Activated T-cell treated with anti-CD3 and anti-CD28 coated beads, Interleukin-2, amount 50 U/mL, for 72 hours (primary cell): ENCODE results near the gene ZNRF1. TPM values are rescaled to one million over a fixed set of nuclear protein-coding genes. Genes with fewer than 3 reads are reported as not detected.

Experiments
- ATAC-seq, 2 donors: fragments of 150-1000 bp; cut with Tn5 transposase; replicated peaks in 1 of 2; 2 replicates each; pipeline ENCODE4 v1.10.0; 2021; ENCODE audit warnings: moderate library complexity in 2 of 2, mild to moderate bottlenecking in 1 of 2
- DNase-seq, 2 donors: peaks; one replicate each; pipeline ENCODE4 v3.0.0; 2021 to 2022; ENCODE audit warnings: mixed read lengths in 1 of 2
- H3K27ac Mint-ChIP-seq: one replicate; pipeline ENCODE4 v1.8.0; 2022; ENCODE audit warnings: mild to moderate bottlenecking, moderate library complexity, mixed read lengths
- H3K27me3 Mint-ChIP-seq: one replicate; pipeline ENCODE4 v1.8.0; 2022; ENCODE audit warnings: low read depth, mixed read lengths
- H3K36me3 Mint-ChIP-seq, 2 donors: one replicate each; pipeline ENCODE4 v1.8.0; 2022; ENCODE audit warnings: mixed read lengths in 2 of 2, mild to moderate bottlenecking in 1 of 2; ENCODE audit not compliant: insufficient read depth in 2 of 2
- H3K4me1 Mint-ChIP-seq: one replicate; pipeline ENCODE4 v1.8.0; 2022; ENCODE audit warnings: low read depth, mixed read lengths
- H3K4me3 Mint-ChIP-seq, 2 donors: one replicate each; pipeline ENCODE4 v1.8.0; 2022; ENCODE audit warnings: mild to moderate bottlenecking in 2 of 2, mixed read lengths in 2 of 2, moderate library complexity in 2 of 2
- H3K9me3 Mint-ChIP-seq, 2 donors: one replicate each; pipeline ENCODE4 v1.8.0; 2022; ENCODE audit warnings: mixed read lengths in 2 of 2
- total RNA-seq, 2 donors: library from RNA; stranded (reverse); gene quantifications; one replicate each; pipeline ENCODE4 v1.2.3, GENCODE V29; 2022

The ZNRF1 gene
- total RNA-seq, 2 donors from 2014 or later: 42.9 to 69.1 TPM

GRCh38 chr16:75061669-75062068 lies 62.8 kb downstream of the ZNRF1 start:
- Mint-ChIP-seq H3K4me3 (no peak overlapping the region), H3K27ac (peak overlapping the region; percentile 42), H3K27me3 (no peaks in the 10 kb centered on the region), H3K36me3 (peaks cover 0 to 2% of the 10 kb centered on the region in 2 donors), H3K4me1 (peaks cover 47% of the 10 kb centered on the region), H3K9me3 (no peaks in the 10 kb centered on the region)
- DNase-seq (no peak), ATAC-seq (no peak)

- no peak overlapping the region for H3K27ac Mint-ChIP-seq
- DNase-seq (no peak), ATAC-seq (no peak)
- peaks cover 54% of the 10 kb centered on the region for H3K4me1 Mint-ChIP-seq
- peak overlapping the region; percentile 4 to 55 for H3K4me3 Mint-ChIP-seq
- no peaks in the 10 kb centered on the region for H3K27me3 Mint-ChIP-seq
- no peaks in the 10 kb centered on the region for H3K9me3 Mint-ChIP-seq
- H3K36me3 Mint-ChIP-seq: peaks cover 0 to 2% of the 10 kb centered on the region in 2 donors
Observed at GRCh38 chr16:75062135-75062975, 63.5 kb downstream of the ZNRF1 start.

- Mint-ChIP-seq H3K4me3 (peak overlapping the region; percentile 4 to 55), H3K4me1 (peaks cover 54% of the 10 kb centered on the region), H3K36me3 (peaks cover 0 to 2% of the 10 kb centered on the region in 2 donors), H3K27me3 (no peaks in the 10 kb centered on the region), H3K27ac (no peak overlapping the region), H3K9me3 (no peaks in the 10 kb centered on the region)
- ATAC-seq (no peak), DNase-seq (no peak)
Observed at GRCh38 chr16:75062976-75063346, 64.1 kb downstream of the ZNRF1 start.

- ATAC-seq (no peak), DNase-seq (no peak)
- Mint-ChIP-seq H3K36me3 (peaks cover 0 to 2% of the 10 kb centered on the region in 2 donors), H3K27me3 (no peaks in the 10 kb centered on the region), H3K4me3 (peak overlapping the region; percentile 34 to 49), H3K27ac (no peak overlapping the region), H3K4me1 (peaks cover 54% of the 10 kb centered on the region), H3K9me3 (no peaks in the 10 kb centered on the region)
Observed at GRCh38 chr16:75063549-75064088, 64.8 kb downstream of the ZNRF1 start.

- peaks cover 0 to 2% of the 10 kb centered on the region in 2 donors for H3K36me3 Mint-ChIP-seq
- H3K9me3 Mint-ChIP-seq: no peaks in the 10 kb centered on the region
- DNase-seq: peak; percentile 20 to 26
- ATAC-seq: peak; percentile 71 to 77
- peak overlapping the region; percentile 67 to 87 for H3K4me3 Mint-ChIP-seq
- peak overlapping the region; percentile 46 for H3K27ac Mint-ChIP-seq
- peaks cover 54% of the 10 kb centered on the region for H3K4me1 Mint-ChIP-seq
- no peaks in the 10 kb centered on the region for H3K27me3 Mint-ChIP-seq
Observed at GRCh38 chr16:75064403-75065148, 65.8 kb downstream of the ZNRF1 start.

DNA sequence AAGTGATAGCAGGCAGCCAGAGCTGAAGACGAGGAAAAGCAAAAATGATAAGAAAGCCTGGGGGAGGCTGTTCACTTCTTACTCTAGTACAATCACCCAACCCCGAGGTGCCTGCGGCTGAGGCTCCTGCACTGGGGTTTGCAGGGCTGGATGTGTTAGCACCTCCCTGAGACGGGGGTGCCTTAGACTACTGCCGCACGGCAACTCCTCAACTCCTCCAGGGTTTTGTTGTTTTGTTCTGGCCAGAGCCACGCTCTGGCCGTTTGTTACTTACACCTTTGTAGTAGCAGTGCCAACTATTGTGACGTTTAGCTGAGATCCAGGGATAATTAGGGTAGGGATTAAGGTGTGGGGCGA lies 66.3 kb downstream of the ZNRF1 start:
- H3K27me3 Mint-ChIP-seq: no peaks in the 10 kb centered on the region
- no peaks in the 10 kb centered on the region for H3K9me3 Mint-ChIP-seq
- no peaks in the 10 kb centered on the region for H3K36me3 Mint-ChIP-seq
- H3K27ac Mint-ChIP-seq: peak overlapping the region; percentile 46
- DNase-seq (peak; percentile 42 to 47), ATAC-seq (peak; percentile 79 to 85)
- H3K4me1 Mint-ChIP-seq: peaks cover 54% of the 10 kb centered on the region
- peak overlapping the region; percentile 67 to 87 for H3K4me3 Mint-ChIP-seq

DNA sequence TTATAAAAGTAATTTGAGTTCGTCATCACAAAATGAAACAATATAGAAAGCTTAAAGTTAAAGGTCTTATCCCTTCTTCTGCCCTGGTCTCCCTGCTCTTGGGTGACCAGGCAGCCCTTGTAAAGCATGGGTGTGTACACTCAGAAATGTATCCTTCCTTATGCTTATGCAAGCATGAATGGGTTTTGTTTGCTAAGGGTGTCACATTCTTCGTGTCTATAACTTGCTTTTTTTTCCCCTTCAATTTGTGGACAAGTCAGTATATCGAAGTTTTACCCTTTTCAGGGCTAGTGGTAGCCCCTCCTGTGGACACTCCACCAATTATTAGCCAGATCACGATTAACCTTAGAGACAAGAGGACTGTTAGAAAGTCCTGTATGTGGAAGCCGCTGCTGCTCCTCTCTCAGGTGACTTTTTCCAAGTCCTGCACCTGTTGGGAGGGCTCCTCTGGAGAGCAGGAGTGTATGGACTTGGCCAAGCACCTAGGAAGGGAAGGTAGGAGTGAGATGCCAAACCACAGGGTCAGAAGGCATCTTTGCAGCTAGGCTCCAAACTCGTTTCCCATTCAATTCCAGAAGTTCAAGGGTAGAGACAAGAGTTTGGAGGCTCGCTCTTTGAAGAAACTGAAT lies 66.8 kb downstream of the ZNRF1 start:
- H3K27me3 Mint-ChIP-seq: no peaks in the 10 kb centered on the region
- no peaks in the 10 kb centered on the region for H3K9me3 Mint-ChIP-seq
- H3K4me1 Mint-ChIP-seq: peaks cover 57% of the 10 kb centered on the region
- H3K4me3 Mint-ChIP-seq: peak overlapping the region; percentile 14 to 67
- DNase-seq (no peak), ATAC-seq (no peak)
- H3K36me3 Mint-ChIP-seq: no peaks in the 10 kb centered on the region
- no peak overlapping the region for H3K27ac Mint-ChIP-seq

DNA sequence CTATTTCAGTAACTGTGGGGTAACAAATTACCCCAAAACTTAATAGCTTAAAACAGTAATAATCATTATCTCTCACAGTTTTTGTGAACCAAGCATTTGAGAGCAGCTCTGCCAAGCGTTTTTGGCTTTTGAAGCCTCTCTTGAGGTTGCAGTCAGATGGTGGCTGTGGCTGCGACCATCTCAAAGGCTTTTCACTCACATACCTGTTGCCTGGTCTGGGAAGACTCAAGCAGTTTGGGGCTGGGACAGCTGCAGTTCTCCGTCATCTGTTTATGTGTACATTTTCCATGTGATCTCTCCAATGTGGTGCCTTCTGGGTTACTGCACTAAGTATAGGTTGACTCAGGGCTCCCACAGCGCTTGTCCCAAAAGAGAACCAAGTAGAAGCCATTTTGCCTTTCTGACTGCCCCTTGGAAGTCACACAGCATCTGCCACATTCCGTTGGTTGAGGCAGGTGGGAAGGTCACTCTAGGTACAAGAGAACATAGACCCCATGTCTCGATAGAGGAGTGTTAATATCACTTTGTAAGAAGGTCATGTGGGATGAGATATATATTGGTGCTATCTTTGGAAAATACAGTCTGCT lies 68.1 kb downstream of the ZNRF1 start:
- Mint-ChIP-seq H3K4me3 (no peak overlapping the region), H3K4me1 (peaks cover 52% of the 10 kb centered on the region), H3K27ac (peak overlapping the region; percentile 57), H3K9me3 (no peaks in the 10 kb centered on the region), H3K27me3 (no peaks in the 10 kb centered on the region), H3K36me3 (no peaks in the 10 kb centered on the region)
- ATAC-seq: no peak
- DNase-seq: no peak

DNA sequence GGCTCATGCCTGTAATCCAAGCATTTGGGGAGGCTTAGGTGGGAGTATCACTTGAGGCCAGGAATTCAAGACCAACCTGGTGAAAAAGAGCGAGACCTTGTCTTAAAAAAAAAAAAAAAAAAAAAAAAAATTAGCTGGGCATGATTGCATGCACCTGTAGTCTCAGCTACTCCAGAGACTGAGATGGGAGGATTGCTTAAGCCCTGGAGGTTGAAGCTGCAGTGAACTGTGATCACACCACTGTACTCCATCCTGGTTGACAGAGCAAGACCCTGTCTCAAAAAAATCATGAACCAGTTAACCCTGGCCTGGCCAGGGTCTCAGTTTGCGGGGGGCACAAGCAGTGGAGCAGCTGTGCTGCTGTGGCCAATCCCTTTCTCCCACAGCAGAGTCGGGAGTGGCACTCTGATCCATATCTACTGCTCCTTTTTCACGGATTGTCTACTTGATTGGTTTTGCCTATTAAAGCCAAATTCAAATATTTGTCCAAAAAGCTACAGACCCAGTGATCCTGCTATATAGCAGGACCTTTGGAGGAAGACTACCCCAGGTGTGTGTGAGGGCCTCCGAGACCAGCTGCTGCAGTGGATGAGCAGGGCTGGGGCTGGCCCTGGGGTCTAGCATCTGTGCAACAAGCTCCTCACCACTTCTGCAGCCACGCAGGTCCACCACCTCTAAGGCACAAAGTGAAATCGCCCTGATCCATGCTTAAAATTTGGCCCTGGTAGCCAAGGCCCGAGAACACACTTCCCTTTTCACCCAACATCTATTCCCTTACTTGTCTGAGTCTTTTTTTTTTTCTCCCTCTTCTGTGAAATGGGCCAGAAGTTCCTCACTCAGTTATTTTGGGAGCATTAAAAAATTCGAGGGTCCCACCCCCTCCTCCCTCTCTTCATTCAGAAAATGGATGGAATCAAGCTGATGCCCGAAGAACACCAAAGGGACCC lies 69.5 kb downstream of the ZNRF1 start:
- no peaks in the 10 kb centered on the region for H3K36me3 Mint-ChIP-seq
- peaks cover 45% of the 10 kb centered on the region for H3K4me1 Mint-ChIP-seq
- no peak overlapping the region for H3K4me3 Mint-ChIP-seq
- no peaks in the 10 kb centered on the region for H3K27me3 Mint-ChIP-seq
- no peaks in the 10 kb centered on the region for H3K9me3 Mint-ChIP-seq
- H3K27ac Mint-ChIP-seq: no peak overlapping the region
- DNase-seq (no peak), ATAC-seq (no peak)

GRCh38 chr16:75070012-75070841 lies 71.4 kb downstream of the ZNRF1 start:
- no peaks in the 10 kb centered on the region for H3K36me3 Mint-ChIP-seq
- no peak overlapping the region for H3K27ac Mint-ChIP-seq
- peaks cover 43% of the 10 kb centered on the region for H3K4me1 Mint-ChIP-seq
- ATAC-seq: no peak
- H3K9me3 Mint-ChIP-seq: no peaks in the 10 kb centered on the region
- DNase-seq: no peak
- H3K27me3 Mint-ChIP-seq: no peaks in the 10 kb centered on the region
- no peak overlapping the region for H3K4me3 Mint-ChIP-seq

DNA sequence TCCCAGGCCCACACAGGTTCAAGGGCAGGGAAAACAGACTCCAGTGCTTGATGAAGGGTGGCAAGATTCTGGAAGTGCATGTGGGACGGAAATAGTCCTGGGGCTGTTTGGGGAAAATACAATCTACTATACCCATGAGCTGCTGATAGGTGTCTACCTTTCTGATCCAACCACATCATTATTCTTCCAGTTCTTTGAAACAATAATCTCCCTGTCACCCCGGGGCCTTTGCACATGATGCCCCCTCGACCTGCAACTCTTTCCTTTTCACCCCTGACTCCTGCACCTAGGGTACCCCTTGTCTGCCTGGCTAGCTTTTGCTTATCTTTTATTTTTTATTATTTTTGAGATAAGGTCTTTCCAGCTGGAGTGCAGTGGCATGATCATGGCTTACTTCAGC lies 72.8 kb downstream of the ZNRF1 start:
- Mint-ChIP-seq H3K4me1 (peaks cover 49% of the 10 kb centered on the region), H3K27me3 (no peaks in the 10 kb centered on the region), H3K27ac (no peak overlapping the region), H3K4me3 (no peak overlapping the region), H3K9me3 (peaks cover 0 to 3% of the 10 kb centered on the region in 2 donors), H3K36me3 (peaks cover 0 to 3% of the 10 kb centered on the region in 2 donors)
- no peak for ATAC-seq
- DNase-seq: no peak
